GM21526 (cell line): ENCODE data around the gene RGS10.
"Not testable (repeated sequence)": the region's sequence is repeated elsewhere in the genome, so short reads cannot be mapped to it uniquely, and the experiment has no call there.

Source experiments
- ATAC-seq: cut with Tn5 transposase; IDR thresholded peaks from one replicate; pipeline ENCODE4 v1.9.1; 2021; ENCODE audit warnings: moderate library complexity; ENCODE audit not compliant: unreplicated experiment, low FRiP score

Gene RGS10

DNA sequence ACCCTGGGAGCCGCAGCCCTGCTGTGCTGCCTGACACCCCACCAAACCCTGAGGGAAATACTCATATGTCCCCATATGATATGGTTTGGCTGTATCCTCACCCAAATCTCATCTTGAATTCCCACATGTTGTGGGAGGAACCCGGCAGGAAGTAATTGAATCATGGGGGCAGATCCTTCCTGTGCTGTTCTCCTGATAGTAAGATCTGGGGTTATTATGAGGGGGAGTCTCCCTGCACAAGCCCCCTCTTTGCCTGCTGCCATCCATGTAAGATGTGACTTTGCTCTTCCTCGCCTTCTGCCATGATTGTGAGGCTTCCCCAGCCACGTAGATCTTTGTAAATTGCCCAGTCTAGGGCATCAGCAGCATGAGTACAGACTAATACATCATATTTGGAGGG, 68.7 kb downstream of the RGS10 start:
- no peak for ATAC-seq

DNA sequence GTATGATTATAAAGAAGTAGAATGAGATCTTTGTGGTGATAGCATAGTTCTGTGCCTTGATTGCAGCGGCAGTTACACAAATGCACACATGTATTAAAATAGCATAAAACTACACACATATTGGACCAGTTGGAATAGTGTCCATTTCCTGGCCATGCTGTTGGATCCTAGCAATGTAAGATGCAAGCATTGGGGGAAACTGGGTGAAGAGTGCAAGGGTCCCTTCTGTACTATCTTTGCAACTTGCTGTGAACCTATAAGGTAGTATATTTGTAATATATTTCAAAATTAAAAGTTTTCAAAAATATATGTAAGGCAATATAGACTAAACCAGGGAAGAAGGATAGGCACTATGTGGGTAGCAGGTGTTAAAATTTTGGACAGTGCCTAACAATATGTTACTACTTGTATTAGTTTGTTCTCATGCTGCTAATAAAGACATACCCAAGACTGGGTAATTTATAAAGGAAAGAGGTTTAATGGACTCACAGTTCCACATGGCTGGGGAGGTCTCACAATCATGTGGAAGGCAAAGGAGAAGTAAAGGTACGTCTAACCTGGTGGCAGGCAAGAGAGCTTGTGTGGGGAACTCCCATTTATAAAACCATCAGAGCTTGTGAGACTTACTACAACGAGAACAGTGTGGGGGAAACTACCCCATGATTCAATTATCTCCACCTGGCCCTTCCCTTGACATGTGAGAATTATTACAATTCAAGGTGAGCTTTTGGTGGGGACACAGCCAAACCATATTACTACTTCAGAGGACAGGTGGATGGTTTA, 71.4 kb downstream of the RGS10 start:
- no peak for ATAC-seq

DNA sequence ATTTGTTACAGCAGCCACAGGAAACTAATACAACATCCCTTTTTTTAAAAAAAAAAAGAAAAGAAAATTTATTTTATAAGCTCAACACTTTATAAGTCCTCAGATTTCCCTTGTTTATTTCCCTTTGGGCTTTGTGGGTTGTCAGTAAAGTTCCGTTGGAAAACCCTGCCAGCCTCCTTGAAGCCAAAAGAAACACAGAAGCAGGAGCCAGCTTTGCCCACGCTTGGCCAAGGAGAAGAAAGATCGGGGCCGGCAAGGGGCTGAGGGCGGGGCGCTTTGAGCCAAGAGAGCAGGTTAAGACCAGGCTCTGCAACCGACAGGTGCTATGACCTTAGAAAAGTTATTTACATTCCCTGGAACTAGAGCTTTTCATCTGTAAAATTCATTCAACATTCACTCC, 72.7 kb downstream of the RGS10 start:
- ATAC-seq: no peak

GRCh38 chr10:119469325-119469707, 73.2 kb downstream of the RGS10 start:
- ATAC-seq: no peak

DNA sequence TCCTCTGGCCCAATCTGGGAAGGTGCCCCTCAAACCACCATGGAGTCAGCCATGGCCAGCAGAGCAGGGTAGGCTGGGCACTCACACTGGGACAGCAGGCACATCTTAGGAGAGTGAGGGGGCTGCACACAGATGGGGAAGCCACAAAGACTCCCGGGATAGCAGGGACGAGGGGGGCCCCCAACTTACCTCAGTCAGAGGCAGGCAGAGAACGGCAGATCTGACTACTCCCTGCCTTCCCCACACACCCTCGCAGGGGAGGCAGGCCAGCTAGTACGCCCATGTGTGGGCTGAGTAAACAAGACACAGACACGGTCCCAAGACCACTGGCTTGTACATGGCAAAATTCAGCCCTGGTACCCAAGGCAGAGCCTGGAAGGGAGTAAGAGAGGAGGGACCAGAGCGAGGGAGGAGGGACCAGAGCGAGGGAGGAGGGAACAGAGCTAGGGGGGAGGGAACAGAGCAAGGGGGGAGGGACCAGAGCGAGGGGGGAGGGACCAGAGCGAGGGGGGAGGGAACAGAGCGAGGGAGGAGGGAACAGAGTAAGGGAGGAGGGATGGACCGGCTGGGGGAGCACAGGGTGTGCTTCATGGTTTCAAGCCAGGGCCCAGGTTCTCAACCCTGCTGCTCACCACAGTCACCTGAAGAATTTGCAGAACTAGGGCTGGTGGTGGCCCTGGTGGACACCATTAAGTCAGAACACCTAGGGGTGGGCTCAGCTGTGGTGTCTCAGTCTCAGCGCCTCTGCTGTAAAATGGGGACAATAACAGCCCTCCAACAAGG, 73.8 kb downstream of the RGS10 start:
- ATAC-seq: no peak

GRCh38 chr10:119466655-119467054, 75.9 kb downstream of the RGS10 start:
- no peak for ATAC-seq

- no peak for ATAC-seq
These were observed 76.4 kb downstream of the RGS10 start for GRCh38 chr10:119466076-119466475.

GRCh38 chr10:119465085-119465484, 77.4 kb downstream of the RGS10 start:
- no peak for ATAC-seq

GRCh38 chr10:119463195-119463594, 79.3 kb downstream of the RGS10 start:
- ATAC-seq: not testable (repeated sequence)

DNA sequence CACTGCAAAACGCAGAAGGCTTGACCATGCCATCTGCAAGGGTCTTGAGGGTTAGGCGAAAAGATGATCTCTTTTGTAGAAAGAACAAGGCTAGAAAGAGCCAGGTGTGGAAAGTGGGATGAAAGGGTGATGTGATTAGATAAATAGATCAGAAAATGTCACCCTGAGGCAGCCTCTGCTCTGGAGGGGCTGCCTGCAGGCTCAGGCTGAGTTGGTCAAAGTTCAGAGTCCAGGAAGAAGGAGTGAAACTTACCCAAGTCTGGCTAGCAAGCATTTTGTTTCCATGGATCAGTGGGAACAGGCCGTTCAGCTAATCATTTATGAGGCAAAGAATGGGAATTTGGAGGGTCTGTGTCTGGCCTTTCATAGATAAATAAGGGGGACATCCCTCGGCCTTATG, 79.7 kb downstream of the RGS10 start:
- no peak for ATAC-seq

- ATAC-seq: peak; percentile 57
These were observed 80.6 kb downstream of the RGS10 start for GRCh38 chr10:119461923-119462322.

- ATAC-seq: no peak
These were observed 81.1 kb downstream of the RGS10 start for GRCh38 chr10:119461380-119461779.

DNA sequence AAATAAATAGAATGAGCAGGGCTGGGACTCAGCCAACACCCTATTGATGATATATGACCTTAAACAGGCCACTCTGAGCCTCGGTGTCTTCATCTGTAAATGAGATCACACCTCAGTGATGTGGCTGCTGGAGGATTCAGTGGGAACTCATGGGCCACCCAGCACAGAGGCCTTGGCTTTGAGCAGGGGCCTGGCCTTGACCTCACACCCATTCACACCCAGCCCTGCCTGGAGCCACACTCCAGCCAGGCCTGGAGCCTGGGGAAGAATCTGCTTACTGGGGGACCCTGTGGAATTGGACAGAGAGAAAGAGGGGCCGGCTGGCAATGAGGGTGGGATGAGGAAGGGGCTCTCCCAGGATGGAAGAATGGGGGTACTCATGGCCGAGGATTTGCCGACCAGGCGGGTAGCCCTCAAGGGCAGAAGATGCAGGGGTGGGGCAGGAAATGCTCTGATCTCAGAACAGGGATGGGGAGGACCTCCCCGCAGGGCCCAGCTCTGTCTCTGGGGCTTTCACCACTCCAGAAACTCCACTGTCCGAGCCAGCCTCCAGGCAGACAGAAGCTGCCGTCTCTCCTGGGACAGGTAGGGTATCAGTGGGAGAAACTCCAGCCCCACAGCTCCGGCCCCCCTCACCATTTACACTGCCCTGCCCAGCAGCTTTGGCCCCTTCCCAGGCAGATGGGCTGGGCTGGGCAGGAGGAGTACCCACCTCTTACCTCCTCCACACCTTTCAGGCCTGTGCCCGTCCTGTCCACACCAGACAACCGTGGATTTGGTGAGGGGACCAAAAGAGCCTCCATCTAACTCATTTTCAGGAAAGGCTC, 81.9 kb downstream of the RGS10 start:
- no peak for ATAC-seq

GRCh38 chr10:119459681-119460340, 82.7 kb downstream of the RGS10 start:
- no peak for ATAC-seq

DNA sequence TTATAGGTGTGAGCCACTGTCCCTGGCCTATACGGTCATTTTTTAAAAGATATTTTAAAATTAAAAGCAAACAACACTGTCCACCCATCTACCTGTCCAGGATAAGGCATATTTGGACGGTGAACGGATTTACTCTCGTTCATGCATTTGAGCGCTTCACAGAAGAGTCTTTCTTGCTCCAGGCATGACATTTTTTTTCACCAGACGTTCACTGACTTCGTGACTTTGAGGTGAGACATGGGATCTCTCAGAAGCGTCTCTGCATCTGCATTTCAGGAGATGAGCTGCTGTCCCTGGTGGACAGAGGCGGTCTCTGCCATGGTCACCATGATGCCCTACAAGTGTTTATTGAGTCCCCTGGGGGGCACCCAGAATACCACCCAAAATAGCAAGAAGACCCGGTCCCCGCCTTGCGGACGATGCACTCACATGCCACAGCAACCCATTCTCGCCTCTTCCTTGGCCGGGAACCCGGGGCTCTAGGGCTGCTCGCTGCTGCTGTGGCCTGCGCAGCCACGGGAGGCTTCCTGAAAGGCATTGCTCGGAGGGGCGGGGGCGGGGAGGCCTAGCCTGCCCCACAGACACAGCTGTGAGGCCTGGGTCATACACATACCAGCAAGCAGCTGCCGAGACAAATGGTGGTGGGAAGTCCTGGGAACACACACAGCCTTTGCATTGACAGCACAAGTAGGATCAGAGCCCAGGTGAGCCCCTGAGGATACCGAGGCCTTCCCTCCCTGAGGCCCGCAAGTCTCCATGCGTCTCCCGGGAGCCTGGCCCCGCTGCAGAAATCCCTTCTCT, 84.4 kb downstream of the RGS10 start:
- ATAC-seq: no peak

GRCh38 chr10:119456435-119456810, 86.1 kb downstream of the RGS10 start:
- ATAC-seq: no peak

DNA sequence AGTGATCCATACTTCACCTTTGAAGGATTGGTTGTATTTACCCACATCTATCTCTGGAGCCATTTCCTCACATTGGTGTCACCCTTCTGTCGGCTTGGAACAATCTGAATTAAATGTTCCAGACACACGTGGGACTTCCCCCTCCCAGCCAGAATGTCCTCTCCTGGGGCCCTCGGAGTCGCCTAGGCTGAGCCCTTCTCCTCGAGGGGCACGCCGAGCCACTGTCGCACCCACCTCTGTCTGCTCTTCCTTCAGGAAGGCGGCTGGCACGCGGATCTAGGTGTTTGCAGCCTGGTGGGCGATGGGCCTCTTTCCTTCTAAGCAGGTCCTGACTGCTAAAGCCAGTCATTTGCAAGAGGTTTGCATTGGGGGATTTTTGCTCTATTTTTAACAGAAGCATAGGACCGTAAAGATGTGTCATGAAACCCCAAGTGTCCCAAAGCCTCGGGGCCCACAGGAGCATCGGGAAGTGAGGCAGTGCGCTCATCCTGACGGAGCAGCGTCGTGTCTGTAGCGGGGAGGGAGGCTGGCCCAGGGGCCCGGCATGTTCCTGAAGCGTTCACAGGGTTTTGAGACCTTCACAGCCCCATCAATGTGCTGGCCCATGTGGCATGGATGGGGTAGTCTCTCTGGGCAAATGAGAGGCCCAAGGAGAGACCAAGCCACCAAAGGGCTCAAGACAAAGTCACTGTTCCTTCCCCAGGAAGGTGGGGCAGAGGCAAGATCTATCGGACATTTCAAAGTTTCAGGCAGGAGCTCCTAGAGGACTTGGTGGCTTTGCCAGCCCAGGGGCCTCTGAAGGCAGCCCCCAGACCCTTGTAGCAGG, 86.7 kb downstream of the RGS10 start:
- no peak for ATAC-seq

GRCh38 chr10:119454990-119455389, 87.5 kb downstream of the RGS10 start:
- ATAC-seq: no peak

GRCh38 chr10:119454316-119454715, 88.2 kb downstream of the RGS10 start:
- ATAC-seq: no peak
